ENCODE measurements around the gene BDNF. TPM values are rescaled to one million over a fixed set of nuclear protein-coding genes. Genes with fewer than 3 reads are reported as not detected.
A peak's percentile ranks its signal among the peaks of the same experiment; 100 is the strongest.

BDNF gene
- total RNA-seq, 1 experiment from 2014 or later, result 8.5 TPM

- POLR2A ChIA-PET, result no interaction called here
- CTCF ChIA-PET, result no interaction called here
- TF ChIP-seq CTCF (IDR thresholded peaks at IDR 0.05; ENCODE audit: insufficient read depth in 1 of 2, low read depth in 1 of 2, low read length in 1 of 2, severe bottlenecking in 1 of 2, unreplicated experiment in 1 of 2), result no peak
- DNase-seq, result no peak
- intact Hi-C loops (cut with micrococcal nuclease; ENCODE audit: unreplicated experiment), result no loop called here
- Histone ChIP-seq H3K4me1 (peaks cover 5% of the 10 kb centered on the region; the same call in 1 of the 2 replicates), H3K9me3 (no peaks in the 10 kb centered on the region), H3K27me3 (replicated peaks; ENCODE audit: control insufficient read depth, insufficient read depth, low read length) (no peaks in the 10 kb centered on the region), H3K36me3 (ENCODE audit: control insufficient read depth, insufficient read depth, low read length) (no peaks in the 10 kb centered on the region), H3K4me3 (ENCODE audit: low read depth, low read length) (peak overlapping the region; percentile 23)
- Mint-ChIP-seq H3K4me1 (ENCODE audit: low read depth, unreplicated experiment) (peaks cover 5% of the 10 kb centered on the region), H3K27me3 (ENCODE audit: insufficient read depth, unreplicated experiment) (no peaks in the 10 kb centered on the region), H3K4me3 (ENCODE audit: unreplicated experiment) (peak overlapping the region; percentile 61), H3K27ac (ENCODE audit: unreplicated experiment) (no peak overlapping the region), H3K9me3 (ENCODE audit: unreplicated experiment) (no peaks in the 10 kb centered on the region), H3K36me3 (ENCODE audit: insufficient read depth, unreplicated experiment) (peaks cover 6% of the 10 kb centered on the region)
- no TSS peak for BruUV-seq (replicated peaks)
Measured at GRCh38 chr11:27722117-27722952, 22.1 kb upstream of the BDNF start.

GRCh38 chr11:27721264-27722116 is 21.2 kb upstream of the BDNF start:
- Histone ChIP-seq H3K4me1 (peaks cover 5% of the 10 kb centered on the region; the same call in 1 of the 2 replicates), H3K36me3 (ENCODE audit: control insufficient read depth, insufficient read depth, low read length) (no peaks in the 10 kb centered on the region), H3K4me3 (ENCODE audit: low read depth, low read length) (no peak overlapping the region), H3K9me3 (no peaks in the 10 kb centered on the region), H3K27me3 (replicated peaks; ENCODE audit: control insufficient read depth, insufficient read depth, low read length) (no peaks in the 10 kb centered on the region)
- peak overlapping the region; percentile 90 for H3K4me3 Mint-ChIP-seq (ENCODE audit: unreplicated experiment)
- H3K27me3 Mint-ChIP-seq (ENCODE audit: insufficient read depth, unreplicated experiment), result no peaks in the 10 kb centered on the region
- DNase-seq, result no peak
- POLR2A ChIA-PET, result no interaction called here
- no peak overlapping the region for H3K27ac Mint-ChIP-seq (ENCODE audit: unreplicated experiment)
- no peaks in the 10 kb centered on the region for H3K9me3 Mint-ChIP-seq (ENCODE audit: unreplicated experiment)
- CTCF ChIA-PET, result no interaction called here
- peaks cover 7% of the 10 kb centered on the region for H3K4me1 Mint-ChIP-seq (ENCODE audit: low read depth, unreplicated experiment)
- BruUV-seq (replicated peaks), result no TSS peak
- no peak for TF ChIP-seq CTCF (IDR thresholded peaks at IDR 0.05; ENCODE audit: insufficient read depth in 1 of 2, low read depth in 1 of 2, low read length in 1 of 2, severe bottlenecking in 1 of 2, unreplicated experiment in 1 of 2)
- peaks cover 6% of the 10 kb centered on the region for H3K36me3 Mint-ChIP-seq (ENCODE audit: insufficient read depth, unreplicated experiment)
- intact Hi-C loops (cut with micrococcal nuclease; ENCODE audit: unreplicated experiment), result no loop called here

GRCh38 chr11:27720277-27720830 is 20.1 kb upstream of the BDNF start:
- peak; percentile 41 to 60 for DNase-seq
- peaks cover 6% of the 10 kb centered on the region for H3K36me3 Mint-ChIP-seq (ENCODE audit: insufficient read depth, unreplicated experiment)
- H3K27me3 Mint-ChIP-seq (ENCODE audit: insufficient read depth, unreplicated experiment), result no peaks in the 10 kb centered on the region
- intact Hi-C loops (cut with micrococcal nuclease; ENCODE audit: unreplicated experiment), result no loop called here
- H3K4me1 ChIP-seq, result peaks cover 5% of the 10 kb centered on the region; the same call in 1 of the 2 replicates
- no peak for TF ChIP-seq CTCF (IDR thresholded peaks at IDR 0.05; ENCODE audit: insufficient read depth in 1 of 2, low read depth in 1 of 2, low read length in 1 of 2, severe bottlenecking in 1 of 2, unreplicated experiment in 1 of 2)
- peak overlapping the region; percentile 90 for H3K4me3 Mint-ChIP-seq (ENCODE audit: unreplicated experiment)
- no TSS peak for BruUV-seq (replicated peaks)
- no peaks in the 10 kb centered on the region for H3K27me3 ChIP-seq (replicated peaks; ENCODE audit: control insufficient read depth, insufficient read depth, low read length)
- POLR2A ChIA-PET, result interaction anchor here (0.7 kb wide), 1 partner anchor 86 kb away, joined by 3 read pairs; no protein-coding TSS in a partner anchor
- H3K4me1 Mint-ChIP-seq (ENCODE audit: low read depth, unreplicated experiment), result peaks cover 7% of the 10 kb centered on the region
- no peak overlapping the region for H3K27ac Mint-ChIP-seq (ENCODE audit: unreplicated experiment)
- H3K4me3 ChIP-seq (ENCODE audit: low read depth, low read length), result no peak overlapping the region
- no peaks in the 10 kb centered on the region for H3K36me3 ChIP-seq (ENCODE audit: control insufficient read depth, insufficient read depth, low read length)
- H3K9me3 ChIP-seq, result no peaks in the 10 kb centered on the region
- H3K9me3 Mint-ChIP-seq (ENCODE audit: unreplicated experiment), result no peaks in the 10 kb centered on the region
- CTCF ChIA-PET, result interaction anchor here (4.9 kb wide), 1 partner anchor 20 kb away, joined by 69 read pairs; the partner anchor contains the start of gene BDNF
